Measurements from ENCODE around the gene PLTP. TPM values are rescaled to one million over a fixed set of nuclear protein-coding genes. Genes with fewer than 3 reads are reported as not detected.
"Not testable (repeated sequence)": the region's sequence is repeated elsewhere in the genome, so short reads cannot be mapped to it uniquely, and the experiment has no call there.

The PLTP gene
- total and polyA plus RNA-seq, 3 experiments from 2014 or later: 0.45 to 3.2 (median 2.5) TPM

DNA sequence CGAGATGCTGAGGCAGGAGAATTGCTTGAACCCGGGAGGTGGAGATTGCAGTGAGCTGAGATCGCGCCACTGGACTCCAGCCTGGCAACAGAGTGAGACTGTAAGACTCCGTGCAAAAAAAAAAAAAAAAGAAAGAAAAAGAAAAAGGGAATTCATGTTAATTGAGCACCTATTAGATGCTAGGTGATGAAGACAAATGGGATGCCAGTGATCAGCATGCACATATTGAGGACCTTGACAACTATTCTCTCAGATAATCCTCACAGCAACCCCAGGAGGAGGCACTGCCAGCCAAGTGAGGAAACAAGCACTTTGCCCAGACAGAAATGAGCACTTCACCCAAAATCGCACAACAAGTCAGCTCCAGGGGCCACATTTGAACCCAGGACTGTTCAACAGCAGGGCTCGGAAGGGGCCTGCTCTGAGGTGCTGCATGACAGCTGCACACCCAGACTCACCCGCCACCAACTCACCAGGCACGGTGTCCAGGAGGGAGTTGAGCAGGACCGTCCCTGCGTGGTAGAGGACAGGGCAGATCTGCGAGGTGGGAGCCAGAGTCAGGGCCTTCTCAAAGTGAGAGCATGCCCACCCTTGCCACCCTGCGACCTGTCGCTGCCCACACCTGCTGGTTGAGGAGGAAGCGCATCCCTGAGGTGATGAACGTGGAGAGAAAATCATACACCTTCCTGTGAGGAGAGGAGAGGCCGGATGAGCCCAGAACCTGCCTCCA lies 4.6 kb downstream of the PLTP start:
- Histone ChIP-seq H3K9me3 (ENCODE audit: low read length) (no peaks in the 10 kb centered on the region), H3K4me1 (ENCODE audit: insufficient read depth, low read length) (peaks cover 13% of the 10 kb centered on the region), H3K36me3 (ENCODE audit: insufficient read depth, low read length) (no peaks in the 10 kb centered on the region), H3K27me3 (ENCODE audit: insufficient read depth, low read length, poor library complexity, severe bottlenecking) (no peaks in the 10 kb centered on the region), H3K4me3 (ENCODE audit: low read length) (no peak overlapping the region), H3K27ac (ENCODE audit: low read depth, low read length) (no peak overlapping the region)
- no peak for DNase-seq
- ChIA-PET POLR2A (no interaction called here), CTCF (interaction anchor here (1.8 kb wide), 1 partner anchor 17 kb away, joined by 4 read pairs; the partner anchor contains the start of genes CTSA and NEURL2)
- no peak overlapping the region for H3K27ac Mint-ChIP-seq
- H3K9me3 Mint-ChIP-seq: no peaks in the 10 kb centered on the region
- H3K36me3 Mint-ChIP-seq: no peaks in the 10 kb centered on the region
- H3K4me1 Mint-ChIP-seq: peaks cover 12 to 19% (median 14%) of the 10 kb centered on the region in 3 donors
- H3K27me3 Mint-ChIP-seq: peaks cover 0 to 6% of the 10 kb centered on the region in 2 donors
- H3K4me3 Mint-ChIP-seq: no peak overlapping the region

GRCh38 chr20:45905505-45906079 lies 6.4 kb downstream of the PLTP start:
- Mint-ChIP-seq H3K27me3 (no peaks in the 10 kb centered on the region), H3K27ac (no peak overlapping the region), H3K4me3 (no peak overlapping the region), H3K4me1 (peaks cover 1 to 2% (median 2%) of the 10 kb centered on the region in 3 donors), H3K9me3 (no peaks in the 10 kb centered on the region), H3K36me3 (no peaks in the 10 kb centered on the region)
- H3K4me3 ChIP-seq (ENCODE audit: low read length): no peak overlapping the region
- H3K36me3 ChIP-seq (ENCODE audit: insufficient read depth, low read length): no peaks in the 10 kb centered on the region
- no peak overlapping the region for H3K27ac ChIP-seq (ENCODE audit: low read depth, low read length)
- ChIA-PET POLR2A (interaction anchor here (0.9 kb wide), 1 partner anchor 29 kb away, joined by 3 read pairs; the partner anchor contains the start of gene PCIF1), CTCF (no interaction called here)
- no peaks in the 10 kb centered on the region for H3K9me3 ChIP-seq (ENCODE audit: low read length)
- DNase-seq: no peak
- peaks cover under 1% of the 10 kb centered on the region for H3K4me1 ChIP-seq (ENCODE audit: insufficient read depth, low read length)
- no peaks in the 10 kb centered on the region for H3K27me3 ChIP-seq (ENCODE audit: insufficient read depth, low read length, poor library complexity, severe bottlenecking)

DNA sequence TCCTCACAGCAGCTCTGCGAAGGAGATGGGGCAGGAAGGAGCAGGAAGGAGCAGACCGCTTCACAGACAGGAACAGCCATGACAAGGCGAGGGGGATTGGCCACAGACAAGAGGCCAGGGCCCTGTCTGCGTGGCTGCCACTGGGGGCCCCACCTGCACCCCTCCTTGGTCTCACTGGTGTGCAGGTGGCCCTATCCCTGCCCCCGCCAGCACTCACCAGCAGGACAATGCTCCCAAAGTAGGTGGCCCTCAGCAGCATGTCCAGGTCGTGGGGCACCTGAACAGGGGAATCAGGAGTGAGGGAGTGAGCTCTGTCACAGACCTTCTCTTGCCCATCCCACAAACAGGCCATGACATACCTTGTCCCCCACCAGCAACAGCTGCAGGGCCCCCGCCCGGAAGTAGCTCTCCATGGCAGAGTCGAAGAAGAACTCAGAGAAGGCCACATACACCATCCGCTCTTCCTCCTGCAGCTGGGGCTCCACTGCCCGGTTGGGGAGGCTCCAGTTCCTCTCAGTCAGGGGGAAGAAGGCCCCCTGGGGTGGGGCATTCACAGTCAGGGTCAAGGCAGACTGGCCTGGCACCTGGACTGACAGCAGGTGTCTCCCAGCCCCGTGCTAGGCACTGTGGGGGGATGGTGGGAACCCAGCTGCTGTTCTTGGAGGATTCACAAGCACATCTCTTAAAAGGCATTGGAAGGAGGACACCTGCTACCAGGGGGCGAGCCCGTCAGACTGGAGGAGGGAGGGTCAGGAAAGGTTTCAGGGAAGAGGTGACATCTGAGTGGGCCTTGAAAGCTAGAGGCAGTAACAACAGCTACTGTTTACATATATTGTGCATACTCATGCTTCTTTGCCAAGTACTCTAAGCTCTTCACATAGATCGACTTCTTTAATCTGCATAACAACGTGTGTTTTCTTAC lies 7.1 kb downstream of the PLTP start:
- ChIA-PET POLR2A (interaction anchor here (0.6 kb wide), 1 partner anchor 15 kb away, joined by 3 read pairs; no protein-coding TSS in a partner anchor), CTCF (no interaction called here)
- no peaks in the 10 kb centered on the region for H3K27me3 Mint-ChIP-seq
- H3K27me3 ChIP-seq (ENCODE audit: insufficient read depth, low read length, poor library complexity, severe bottlenecking): no peaks in the 10 kb centered on the region
- no peaks in the 10 kb centered on the region for H3K36me3 ChIP-seq (ENCODE audit: insufficient read depth, low read length)
- peak overlapping the region in 1 of 8 donors; percentile 30 for H3K27ac Mint-ChIP-seq
- DNase-seq: no peak
- H3K4me3 ChIP-seq (ENCODE audit: low read length): no peak overlapping the region
- no peaks in the 10 kb centered on the region for H3K4me1 ChIP-seq (ENCODE audit: insufficient read depth, low read length)
- no peaks in the 10 kb centered on the region for H3K36me3 Mint-ChIP-seq
- no peaks in the 10 kb centered on the region for H3K9me3 Mint-ChIP-seq
- no peak overlapping the region for H3K27ac ChIP-seq (ENCODE audit: low read depth, low read length)
- no peaks in the 10 kb centered on the region for H3K9me3 ChIP-seq (ENCODE audit: low read length)
- no peak overlapping the region for H3K4me3 Mint-ChIP-seq
- H3K4me1 Mint-ChIP-seq: no peaks in the 10 kb centered on the region

DNA sequence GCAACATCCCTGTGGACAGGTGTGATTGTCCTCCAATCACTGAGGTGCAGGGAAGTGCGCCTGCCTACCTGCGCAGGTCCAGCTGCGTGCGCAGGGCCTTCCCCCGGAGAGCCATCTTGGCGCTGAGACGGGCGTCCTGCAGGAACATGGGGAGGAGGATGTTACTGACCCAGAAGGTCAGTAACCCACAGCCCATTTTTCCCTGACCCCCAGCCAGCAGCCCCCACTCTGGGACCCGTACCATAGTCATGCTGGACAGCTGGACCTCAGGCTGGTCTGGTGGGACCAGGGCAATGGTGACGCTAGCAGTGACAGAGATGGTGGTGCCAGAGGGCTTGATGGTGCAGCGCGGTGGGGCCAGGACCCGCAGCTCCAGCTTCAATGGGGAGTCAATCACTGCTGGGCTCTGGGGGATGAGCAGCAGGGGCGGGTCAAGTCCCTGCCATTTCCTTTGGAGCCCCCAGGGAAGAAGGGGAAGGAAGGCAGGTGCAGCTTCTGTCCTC lies 9.7 kb downstream of the PLTP start:
- no peaks in the 10 kb centered on the region for H3K4me1 ChIP-seq (ENCODE audit: insufficient read depth, low read length)
- no peak overlapping the region for H3K27ac Mint-ChIP-seq
- ChIA-PET POLR2A (interaction anchor here (1.1 kb wide), 1 partner anchor 32 kb away, joined by 3 read pairs; no protein-coding TSS in a partner anchor), CTCF (interaction anchor here (1.5 kb wide), 2 partner anchors 11 to 12 kb away, joined by 3 to 5 read pairs; partner anchors contain the start of genes CTSA and NEURL2)
- no peak for DNase-seq
- peaks cover 4% of the 10 kb centered on the region for H3K36me3 ChIP-seq (ENCODE audit: insufficient read depth, low read length)
- peaks cover 3 to 21% (median 4%) of the 10 kb centered on the region in 3 donors for H3K36me3 Mint-ChIP-seq
- no peaks in the 10 kb centered on the region for H3K9me3 ChIP-seq (ENCODE audit: low read length)
- no peak overlapping the region for H3K4me3 ChIP-seq (ENCODE audit: low read length)
- no peaks in the 10 kb centered on the region for H3K27me3 Mint-ChIP-seq
- no peaks in the 10 kb centered on the region for H3K9me3 Mint-ChIP-seq
- H3K4me1 Mint-ChIP-seq: no peaks in the 10 kb centered on the region
- H3K27ac ChIP-seq (ENCODE audit: low read depth, low read length): no peak overlapping the region
- no peak overlapping the region for H3K4me3 Mint-ChIP-seq
- H3K27me3 ChIP-seq (ENCODE audit: insufficient read depth, low read length, poor library complexity, severe bottlenecking): no peaks in the 10 kb centered on the region

- not testable (repeated sequence) for DNase-seq; H3K4me3 ChIP-seq (ENCODE audit: low read length); H3K27ac ChIP-seq (ENCODE audit: low read depth, low read length); H3K4me1 Mint-ChIP-seq; H3K36me3 ChIP-seq (ENCODE audit: insufficient read depth, low read length); H3K27ac Mint-ChIP-seq; H3K4me1 ChIP-seq (ENCODE audit: insufficient read depth, low read length); H3K4me3 Mint-ChIP-seq; H3K9me3 ChIP-seq (ENCODE audit: low read length); H3K27me3 Mint-ChIP-seq; H3K9me3 Mint-ChIP-seq; H3K27me3 ChIP-seq (ENCODE audit: insufficient read depth, low read length, poor library complexity, severe bottlenecking)
- CTCF ChIA-PET: interaction anchor here (1.5 kb wide), 2 partner anchors 10 to 11 kb away, joined by 3 to 5 read pairs; partner anchors contain the start of genes CTSA and NEURL2
- H3K36me3 Mint-ChIP-seq: peaks cover 3 to 28% (median 4%) of the 10 kb centered on the region in 3 donors
- POLR2A ChIA-PET: interaction anchor here (1.1 kb wide), 1 partner anchor 32 kb away, joined by 3 read pairs; no protein-coding TSS in a partner anchor
Measured at GRCh38 chr20:45901332-45901731, 10.6 kb downstream of the PLTP start.

- no peak overlapping the region for H3K27ac ChIP-seq (ENCODE audit: low read depth, low read length)
- H3K4me1 ChIP-seq (ENCODE audit: insufficient read depth, low read length): no peaks in the 10 kb centered on the region
- H3K36me3 ChIP-seq (ENCODE audit: insufficient read depth, low read length): peaks cover 8% of the 10 kb centered on the region
- Mint-ChIP-seq H3K27ac (peak overlapping the region in 1 of 8 donors; percentile 36), H3K27me3 (no peaks in the 10 kb centered on the region), H3K9me3 (no peaks in the 10 kb centered on the region), H3K4me3 (no peak overlapping the region), H3K4me1 (peaks cover 0 to 4% (median under 1%) of the 10 kb centered on the region in 3 donors), H3K36me3 (peaks cover 4 to 38% (median 4%) of the 10 kb centered on the region in 3 donors)
- ChIA-PET CTCF (no interaction called here), POLR2A (no interaction called here)
- H3K9me3 ChIP-seq (ENCODE audit: low read length): no peaks in the 10 kb centered on the region
- no peaks in the 10 kb centered on the region for H3K27me3 ChIP-seq (ENCODE audit: insufficient read depth, low read length, poor library complexity, severe bottlenecking)
- H3K4me3 ChIP-seq (ENCODE audit: low read length): no peak overlapping the region
- DNase-seq: no peak
Measured at GRCh38 chr20:45899046-45899835, 12.7 kb downstream of the PLTP start.

DNA sequence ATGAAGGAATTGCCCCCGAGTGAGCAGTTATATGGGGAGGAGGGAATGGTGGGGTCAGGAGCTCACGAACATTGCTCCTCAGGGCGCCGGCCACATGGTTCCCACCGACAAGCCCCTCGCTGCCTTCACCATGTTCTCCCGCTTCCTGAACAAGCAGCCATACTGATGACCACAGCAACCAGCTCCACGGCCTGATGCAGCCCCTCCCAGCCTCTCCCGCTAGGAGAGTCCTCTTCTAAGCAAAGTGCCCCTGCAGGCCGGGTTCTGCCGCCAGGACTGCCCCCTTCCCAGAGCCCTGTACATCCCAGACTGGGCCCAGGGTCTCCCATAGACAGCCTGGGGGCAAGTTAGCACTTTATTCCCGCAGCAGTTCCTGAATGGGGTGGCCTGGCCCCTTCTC lies 13.7 kb downstream of the PLTP start:
- peaks cover 4 to 45% (median 7%) of the 10 kb centered on the region in 3 donors for H3K36me3 Mint-ChIP-seq
- CTCF ChIA-PET: no interaction called here
- H3K4me1 ChIP-seq (ENCODE audit: insufficient read depth, low read length): peaks cover 2% of the 10 kb centered on the region

More for the DNA sequence above, 13.7 kb downstream of the PLTP start:
- Histone ChIP-seq H3K36me3 (ENCODE audit: insufficient read depth, low read length) (peaks cover 8% of the 10 kb centered on the region), H3K27me3 (ENCODE audit: insufficient read depth, low read length, poor library complexity, severe bottlenecking) (no peaks in the 10 kb centered on the region), H3K9me3 (ENCODE audit: low read length) (no peaks in the 10 kb centered on the region), H3K4me3 (ENCODE audit: low read length) (no peak overlapping the region), H3K27ac (ENCODE audit: low read depth, low read length) (no peak overlapping the region)
- H3K27ac Mint-ChIP-seq: peak overlapping the region in 1 of 8 donors; percentile 71
- DNase-seq: no peak
- no peaks in the 10 kb centered on the region for H3K27me3 Mint-ChIP-seq
- no peaks in the 10 kb centered on the region for H3K9me3 Mint-ChIP-seq
- H3K4me3 Mint-ChIP-seq: no peak overlapping the region
- POLR2A ChIA-PET: no interaction called here
- peaks cover 6 to 13% (median 9%) of the 10 kb centered on the region in 3 donors for H3K4me1 Mint-ChIP-seq
